Spinal cord (tissue), 10 donors: ENCODE measurements around the gene PFKP. TPM values are rescaled to one million over a fixed set of nuclear protein-coding genes. Genes with fewer than 3 reads are reported as not detected.

Source experiments
- DNase-seq, 6 donors: peaks; one replicate each; pipeline versions ENCODE4 v3.0.0 to v3.0.0-alpha.2; 2013 to 2015; ENCODE audit warnings: low spot score in 6 of 6, low read depth in 4 of 6
- H3K27ac ChIP-seq: one replicate; pipeline ENCODE4 v1.5.1; 2013; ENCODE audit warnings: low read depth, low read length, control low read depth
- H3K27me3 ChIP-seq: one replicate; pipeline ENCODE4 v1.6.1; 2013; ENCODE audit warnings: low read length; ENCODE audit not compliant: control insufficient read depth, insufficient read depth
- H3K36me3 ChIP-seq: one replicate; pipeline ENCODE4 v1.6.1; 2013; ENCODE audit warnings: low read length; ENCODE audit not compliant: control insufficient read depth, insufficient read depth
- H3K4me1 ChIP-seq: one replicate; pipeline ENCODE4 v1.6.1; 2013; ENCODE audit warnings: low read length; ENCODE audit not compliant: control insufficient read depth, insufficient read depth
- H3K4me3 ChIP-seq: one replicate; pipeline ENCODE4 v1.5.1; 2013; ENCODE audit warnings: low read depth, low read length, control low read depth
- H3K9me3 ChIP-seq: one replicate; pipeline ENCODE4 v1.6.1; 2013; ENCODE audit warnings: low read length; ENCODE audit not compliant: control insufficient read depth, insufficient read depth
- WGBS: methylation state at CpG from one replicate; pipeline ENCODE4 v1.1.5; 2013; ENCODE audit warnings: missing lambda C conversion rate; ENCODE audit not compliant: insufficient coverage; 5-methylcytosine and 5-hydroxymethylcytosine counted together
- polyA plus RNA-seq, 2 donors: library from polyadenylated mRNA; unstranded; fragments of 120-200 nt; gene quantifications; one replicate each; pipeline ENCODE4 v1.2.1, GENCODE V29; 2013; ENCODE audit not compliant: insufficient read length in 2 of 2
- total RNA-seq, 2 donors: library from RNA; depleted of rRNA in 1 of 2; stranded (reverse); fragments of 120-200 nt in 1 of 2; fragments of >200 nt in 1 of 2; gene quantifications; one replicate each; pipeline versions ENCODE4 v1.2.3 to v1.2.4, GENCODE V29; 2013 to 2014
- donor health status: healthy.

PFKP gene
- total and polyA plus RNA-seq, 4 donors = 76.4 to 178 (median 138) TPM

DNA sequence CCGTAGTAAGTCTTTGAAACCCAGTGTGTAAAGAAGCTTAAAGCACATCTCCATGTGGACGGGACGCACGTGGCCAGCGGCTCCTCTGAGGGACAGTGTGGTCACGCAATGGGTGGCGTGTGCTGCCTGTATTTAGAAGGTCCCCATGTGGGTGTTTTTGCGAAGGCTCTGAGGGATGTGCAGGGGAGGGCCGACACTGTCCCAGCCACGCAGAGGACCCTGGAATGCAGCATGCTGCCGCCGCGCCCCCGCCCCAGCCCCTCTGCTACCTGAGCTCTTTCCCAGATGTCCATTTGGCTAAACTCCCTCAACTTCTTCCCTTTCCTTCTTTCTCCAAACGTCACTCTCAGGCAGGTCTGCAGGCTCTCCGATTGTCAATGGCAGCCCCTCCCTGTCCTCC is 8.8 kb downstream of the PFKP start:
- H3K4me3 ChIP-seq = no peak overlapping the region
- peaks cover 15% of the 10 kb centered on the region for H3K4me1 ChIP-seq
- DNase-seq = no peak
- H3K27ac ChIP-seq = no peak overlapping the region
- WGBS = 94% methylated on average over 15 of the region's 16 CpGs
- H3K9me3 ChIP-seq = no peaks in the 10 kb centered on the region
- no peaks in the 10 kb centered on the region for H3K27me3 ChIP-seq
- peaks cover 11% of the 10 kb centered on the region for H3K36me3 ChIP-seq

DNA sequence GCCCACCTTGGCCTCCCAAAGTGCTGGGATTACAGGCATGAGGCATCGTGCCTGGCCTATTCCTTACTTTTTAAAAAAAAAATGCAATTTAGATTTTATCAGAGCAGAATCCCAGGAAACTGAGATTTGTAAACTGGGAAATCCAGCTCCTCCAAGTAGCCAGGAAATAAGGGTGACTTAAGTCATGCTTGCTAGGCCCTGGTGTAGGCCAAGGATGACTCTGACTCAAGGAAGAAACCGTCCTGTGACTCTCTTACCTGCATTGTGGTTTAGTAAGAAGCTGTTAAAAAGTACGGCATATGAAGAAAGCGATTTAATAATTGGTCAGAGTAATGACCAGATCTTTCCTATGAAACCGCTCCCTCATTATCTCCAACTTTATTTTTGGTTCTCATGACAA is 10.2 kb downstream of the PFKP start:
- H3K4me1 ChIP-seq = peaks cover 15% of the 10 kb centered on the region
- H3K36me3 ChIP-seq = peaks cover 12% of the 10 kb centered on the region
- no peak overlapping the region for H3K4me3 ChIP-seq
- DNase-seq = no peak
- no peaks in the 10 kb centered on the region for H3K9me3 ChIP-seq
- no peak overlapping the region for H3K27ac ChIP-seq
- H3K27me3 ChIP-seq = no peaks in the 10 kb centered on the region
- WGBS = 100% methylated on average over 1 of the region's 5 CpGs

DNA sequence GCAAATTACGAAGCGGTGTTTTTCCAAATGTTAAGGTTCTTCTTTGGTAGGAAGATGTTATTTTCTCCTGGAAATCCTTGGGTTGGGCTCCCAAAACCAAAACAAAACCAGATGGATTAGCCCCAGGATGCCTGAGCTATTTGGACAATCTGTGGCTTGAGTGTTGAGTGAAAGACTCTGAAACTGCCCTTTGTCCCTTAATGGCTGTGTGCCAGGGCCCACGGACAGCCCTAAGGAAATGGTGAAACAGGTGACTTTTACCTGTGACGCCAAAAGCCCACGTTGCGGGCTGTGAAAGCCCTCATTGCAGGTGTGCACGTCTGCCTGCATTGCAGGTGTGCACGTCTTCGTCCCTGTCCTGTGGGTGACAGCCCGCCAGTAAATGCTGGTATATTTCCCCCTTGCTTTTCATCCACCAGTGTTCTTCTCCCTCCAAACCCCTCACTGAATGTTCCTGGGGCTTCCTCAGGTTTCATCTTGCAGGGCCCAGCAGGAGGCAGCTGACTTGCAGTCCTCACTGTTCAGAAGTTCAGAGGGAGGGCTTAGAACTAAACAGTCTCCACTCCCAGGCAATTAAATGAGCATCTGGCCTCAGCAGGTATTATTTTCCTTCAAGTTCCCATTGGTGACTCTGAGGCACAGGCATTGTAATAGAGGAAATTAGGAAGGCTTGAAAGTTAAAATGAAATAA is 10.7 kb downstream of the PFKP start:
- Histone ChIP-seq H3K9me3 (no peaks in the 10 kb centered on the region), H3K27ac (no peak overlapping the region), H3K4me3 (no peak overlapping the region), H3K36me3 (peaks cover 13% of the 10 kb centered on the region), H3K4me1 (peaks cover 15% of the 10 kb centered on the region), H3K27me3 (no peaks in the 10 kb centered on the region)
- 69% methylated on average over 8 of the region's 10 CpGs for WGBS
- DNase-seq = peak in 2 of 6 donors; percentile 71 to 76

DNA sequence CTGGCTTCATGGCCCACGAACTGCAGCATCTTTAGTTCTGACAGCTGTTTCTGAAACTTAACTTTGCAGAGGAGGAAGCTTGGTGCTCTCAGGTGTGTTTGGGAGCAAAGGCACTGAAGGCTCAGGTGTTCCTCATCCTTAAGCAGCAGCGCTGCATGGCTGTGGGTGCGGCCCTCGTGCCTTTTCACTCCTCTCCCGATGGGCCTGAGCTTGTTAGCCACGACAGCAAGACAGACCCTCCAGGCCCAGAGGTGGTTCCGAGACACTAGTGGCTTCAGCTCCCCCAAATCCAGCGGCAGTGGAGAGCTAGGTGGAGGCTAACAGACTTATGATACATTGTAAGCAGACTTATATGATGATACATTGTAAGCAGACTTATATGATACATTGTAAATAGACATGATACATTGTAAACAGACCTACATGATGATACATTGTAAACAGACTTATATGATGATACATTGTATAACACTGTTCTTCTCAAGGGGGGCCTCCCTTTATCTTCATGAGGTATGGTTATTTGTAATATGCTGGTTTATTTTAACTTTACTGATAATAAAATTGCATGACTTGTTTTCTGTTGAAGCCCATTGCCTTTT is 14.1 kb downstream of the PFKP start:
- no peak overlapping the region for H3K27ac ChIP-seq
- peaks cover 16% of the 10 kb centered on the region for H3K36me3 ChIP-seq
- no peak overlapping the region for H3K4me3 ChIP-seq
- WGBS = 78% methylated on average over 6 of the region's 8 CpGs
- DNase-seq = no peak
- peaks cover 8% of the 10 kb centered on the region for H3K4me1 ChIP-seq
- no peaks in the 10 kb centered on the region for H3K27me3 ChIP-seq
- H3K9me3 ChIP-seq = no peaks in the 10 kb centered on the region

DNA sequence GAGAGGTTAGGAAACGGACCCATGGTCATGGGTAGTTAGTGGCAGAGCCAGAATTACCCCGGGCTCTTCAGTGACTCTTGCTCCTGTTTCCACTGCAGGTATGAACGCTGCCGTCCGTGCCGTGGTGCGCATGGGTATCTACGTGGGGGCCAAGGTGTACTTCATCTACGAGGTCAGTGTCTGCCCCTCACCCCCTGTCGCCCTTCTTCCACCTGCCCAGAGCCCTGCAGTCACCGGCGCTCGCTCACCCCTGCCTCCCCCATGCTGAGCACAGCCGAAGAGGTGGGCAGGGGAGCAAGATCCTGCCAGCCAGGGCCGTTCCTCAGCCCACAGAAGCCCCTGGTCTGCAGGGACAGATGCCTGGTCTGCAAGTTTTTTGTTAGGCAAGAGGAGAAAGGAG is 14.9 kb downstream of the PFKP start:
- Histone ChIP-seq H3K27ac (no peak overlapping the region), H3K36me3 (peaks cover 16% of the 10 kb centered on the region), H3K27me3 (no peaks in the 10 kb centered on the region), H3K4me3 (no peak overlapping the region), H3K9me3 (no peaks in the 10 kb centered on the region), H3K4me1 (peaks cover 11% of the 10 kb centered on the region)
- no peak for DNase-seq
- 90% methylated on average over 10 of the region's 15 CpGs for WGBS

DNA sequence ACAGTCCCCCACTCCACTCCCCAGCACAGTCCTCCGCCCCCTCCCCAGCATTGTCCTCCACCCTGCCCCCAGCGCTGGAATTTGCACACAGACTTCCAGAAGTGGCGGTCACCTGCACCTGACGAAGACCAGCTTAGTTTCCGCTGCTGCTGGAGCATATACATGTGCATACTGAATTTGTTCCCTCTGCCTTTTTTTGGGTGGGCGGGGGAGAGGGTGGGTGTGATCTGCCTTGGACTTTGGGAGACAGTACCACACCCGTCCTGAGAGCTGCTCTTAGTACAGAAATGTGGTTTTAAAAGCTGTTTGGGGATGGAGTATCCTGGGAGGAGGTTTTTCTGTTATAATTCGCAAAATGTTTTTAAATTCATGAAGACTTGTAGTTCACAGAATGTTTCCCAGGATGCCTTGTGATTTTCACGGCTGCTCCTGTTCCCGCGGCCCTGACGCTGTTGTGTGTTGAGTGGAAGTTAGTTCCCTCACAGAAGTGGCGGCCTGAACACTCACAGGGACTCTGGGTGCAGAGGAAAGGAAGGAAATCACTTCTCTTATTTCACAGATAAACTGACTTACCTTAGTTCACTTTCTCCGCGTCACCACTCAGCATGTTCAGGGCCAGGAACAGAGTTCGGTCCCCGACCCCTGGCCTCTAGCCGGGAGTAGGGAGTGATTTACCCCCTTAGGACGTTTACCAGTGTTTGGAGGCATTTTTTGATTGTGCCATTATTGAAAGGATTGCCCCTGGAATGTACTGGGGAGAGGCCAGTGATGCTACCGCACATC is 18.6 kb downstream of the PFKP start:
- no peak overlapping the region for H3K27ac ChIP-seq
- WGBS = 73% methylated on average over 10 of the region's 20 CpGs
- no peak for DNase-seq
- H3K9me3 ChIP-seq = no peaks in the 10 kb centered on the region
- peaks cover 13% of the 10 kb centered on the region for H3K4me1 ChIP-seq
- H3K27me3 ChIP-seq = no peaks in the 10 kb centered on the region
- peaks cover 13% of the 10 kb centered on the region for H3K36me3 ChIP-seq
- no peak overlapping the region for H3K4me3 ChIP-seq

DNA sequence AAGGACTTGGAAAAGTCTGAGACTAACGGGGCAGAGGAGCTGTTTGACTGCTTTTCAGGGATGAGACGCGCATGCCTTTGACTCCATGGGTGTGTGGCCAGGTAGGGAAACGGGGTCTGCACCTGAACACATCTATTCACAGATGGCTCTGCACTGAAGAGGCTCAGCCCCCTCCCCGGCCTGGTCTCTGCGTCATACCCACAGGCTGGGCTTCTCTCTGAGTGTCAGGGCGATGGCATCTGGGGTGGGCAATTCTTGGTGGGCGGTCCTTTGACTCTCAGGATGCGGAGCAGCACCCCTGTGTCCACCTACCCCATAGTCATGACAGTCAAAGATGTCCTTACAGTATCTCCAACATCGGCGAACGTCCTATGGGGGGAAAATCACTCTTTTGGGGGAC is 23.0 kb downstream of the PFKP start:
- no peaks in the 10 kb centered on the region for H3K27me3 ChIP-seq
- H3K27ac ChIP-seq = no peak overlapping the region
- peaks cover 16% of the 10 kb centered on the region for H3K4me1 ChIP-seq
- H3K9me3 ChIP-seq = no peaks in the 10 kb centered on the region
- no peak overlapping the region for H3K4me3 ChIP-seq
- no peak for DNase-seq
- no peaks in the 10 kb centered on the region for H3K36me3 ChIP-seq
- 68% methylated on average over 3 of the region's 12 CpGs for WGBS

DNA sequence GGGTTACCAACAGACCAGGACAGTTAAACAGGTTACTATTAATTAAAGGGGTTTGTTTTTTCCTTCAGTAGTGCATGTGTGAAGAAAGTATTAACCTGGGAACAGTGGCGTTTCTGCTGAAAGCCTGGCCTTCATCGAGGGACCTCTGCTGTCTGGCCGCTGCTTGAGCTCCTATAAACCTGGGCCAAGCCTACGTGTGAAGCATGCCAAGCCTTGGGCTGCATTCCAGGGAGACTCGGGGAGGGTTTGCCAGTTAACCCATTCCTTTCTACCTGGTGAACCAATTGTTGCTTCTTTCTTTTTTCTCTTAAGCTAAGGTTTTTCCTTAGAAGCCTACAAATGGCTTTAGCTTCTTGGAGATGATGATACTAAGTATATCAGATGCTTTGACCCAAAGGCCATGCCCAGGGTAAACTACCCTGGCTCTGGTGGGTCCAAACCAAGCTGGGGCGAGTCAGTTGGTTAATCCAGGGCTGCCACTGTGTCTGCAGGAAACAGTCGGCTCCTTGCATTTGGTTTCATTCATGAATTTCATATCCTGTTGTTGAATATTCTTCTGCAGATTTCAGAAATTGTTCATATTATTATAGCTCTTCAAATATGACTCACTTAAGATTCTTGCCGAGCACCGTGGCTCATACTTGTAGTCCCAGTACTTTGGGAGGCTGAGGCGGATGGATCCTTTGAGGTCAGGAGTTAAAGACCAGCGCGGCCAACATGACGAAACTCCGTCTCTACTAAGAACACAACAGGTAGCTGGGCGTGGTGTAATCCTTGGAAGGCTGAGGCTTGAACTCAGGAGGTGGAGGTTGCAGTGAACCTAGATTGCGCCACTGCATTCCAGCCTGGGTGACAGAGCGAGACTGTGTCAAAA is 23.8 kb downstream of the PFKP start:
- H3K4me1 ChIP-seq = peaks cover 17% of the 10 kb centered on the region
- 33% methylated on average over 11 of the region's 17 CpGs for WGBS
- H3K9me3 ChIP-seq = no peaks in the 10 kb centered on the region
- H3K36me3 ChIP-seq = no peaks in the 10 kb centered on the region
- H3K27ac ChIP-seq = peak overlapping the region; percentile 6
- peak in 2 of 6 donors; percentile 84 to 88 for DNase-seq
- no peaks in the 10 kb centered on the region for H3K27me3 ChIP-seq
- H3K4me3 ChIP-seq = no peak overlapping the region

DNA sequence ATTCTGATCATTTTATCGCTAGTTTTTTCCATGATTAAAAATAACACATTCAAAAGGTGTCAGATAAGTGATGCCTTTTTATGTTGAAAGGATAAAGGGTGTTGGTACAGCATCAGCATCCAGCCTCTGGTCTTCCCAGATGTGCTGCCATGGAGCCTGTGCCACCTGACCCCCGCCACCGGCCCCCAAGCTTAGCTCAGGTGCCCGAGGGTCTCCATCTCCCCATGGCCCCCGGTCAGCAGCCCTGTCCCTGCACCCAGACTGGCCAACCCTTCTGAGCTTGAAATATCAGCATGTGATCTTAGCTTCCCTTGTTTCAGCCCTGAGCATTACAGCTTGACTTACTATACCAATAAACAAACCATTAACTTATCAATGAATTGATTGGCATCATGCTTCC is 24.6 kb downstream of the PFKP start:
- peaks cover 22% of the 10 kb centered on the region for H3K4me1 ChIP-seq

More for the DNA sequence above, 24.6 kb downstream of the PFKP start:
- H3K27me3 ChIP-seq = no peaks in the 10 kb centered on the region
- DNase-seq = no peak
- no peaks in the 10 kb centered on the region for H3K36me3 ChIP-seq
- no peak overlapping the region for H3K27ac ChIP-seq
- 85% methylated on average over 4 of the region's 5 CpGs for WGBS
- no peak overlapping the region for H3K4me3 ChIP-seq
- H3K9me3 ChIP-seq = no peaks in the 10 kb centered on the region
